NCI-H1417 (cell line): Measurements from ENCODE around the gene KLC1.
"Not testable (repeated sequence)": the region's sequence is repeated elsewhere in the genome, so short reads cannot be mapped to it uniquely, and the experiment has no call there.

Source experiments
- DNase-seq, 3 experiments: peaks; one replicate each; lab custom pipeline; 2025; lab: John Stamatoyannopoulos, UW

KLC1 gene

GRCh38 chr14:103690332-103690731 lies 61.3 kb downstream of the KLC1 start:
- DNase-seq, result no peak

- DNase-seq, result not testable (repeated sequence)
Observed at GRCh38 chr14:103691655-103692054, 62.6 kb downstream of the KLC1 start.

GRCh38 chr14:103692159-103692558 lies 63.1 kb downstream of the KLC1 start:
- no peak for DNase-seq

- DNase-seq, result no peak
Observed at GRCh38 chr14:103692871-103693270, 63.9 kb downstream of the KLC1 start.

GRCh38 chr14:103693515-103693914 lies 64.5 kb downstream of the KLC1 start:
- DNase-seq, result no peak

- DNase-seq, result no peak
Observed at GRCh38 chr14:103694572-103695026, 65.6 kb downstream of the KLC1 start.

GRCh38 chr14:103695296-103696069 lies 66.5 kb downstream of the KLC1 start:
- no peak for DNase-seq

GRCh38 chr14:103696070-103696402 lies 67.0 kb downstream of the KLC1 start:
- peak in 1 of 3 experiments; percentile 57 for DNase-seq

- peak in 2 of 3 experiments; percentile 30 to 57 for DNase-seq
Observed at GRCh38 chr14:103696466-103697071, 67.6 kb downstream of the KLC1 start.

GRCh38 chr14:103697206-103697602 lies 68.2 kb downstream of the KLC1 start:
- no peak for DNase-seq

- DNase-seq, result no peak
Observed at GRCh38 chr14:103697603-103698379, 68.8 kb downstream of the KLC1 start.

- DNase-seq, result peak in 1 of 3 experiments; percentile 39
Observed at GRCh38 chr14:103698380-103699260, 69.6 kb downstream of the KLC1 start.

- no peak for DNase-seq
Observed at GRCh38 chr14:103699261-103699661, 70.2 kb downstream of the KLC1 start.

GRCh38 chr14:103699901-103700752 lies 71.1 kb downstream of the KLC1 start:
- no peak for DNase-seq

- DNase-seq, result no peak
Observed at GRCh38 chr14:103700753-103701490, 71.9 kb downstream of the KLC1 start.

- no peak for DNase-seq
Observed at GRCh38 chr14:103702095-103702494, 73.1 kb downstream of the KLC1 start.

GRCh38 chr14:103702497-103703432 lies 73.8 kb downstream of the KLC1 start:
- no peak for DNase-seq

- no peak for DNase-seq
Observed at GRCh38 chr14:103703433-103704385, 74.7 kb downstream of the KLC1 start.
